ENCODE data around the gene NANOS1.

DNA sequence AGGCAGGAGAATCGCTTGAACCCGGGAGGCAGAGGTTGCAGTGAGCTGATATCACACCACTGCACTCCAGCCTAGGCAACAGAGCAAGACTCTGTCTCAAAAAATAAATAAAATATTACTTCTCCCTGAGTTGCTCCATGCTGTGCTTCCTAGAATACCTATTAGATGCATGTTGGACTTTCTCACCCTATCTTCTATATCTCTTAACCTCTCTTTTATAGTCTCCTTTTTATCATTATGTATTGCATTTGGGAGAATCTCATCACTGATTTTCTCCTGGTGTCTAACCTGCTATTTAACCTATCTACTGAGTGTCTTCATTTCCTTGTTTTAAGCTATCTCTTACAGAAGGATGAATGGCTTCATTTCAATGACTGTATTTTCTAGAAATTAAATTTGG is 32.1 kb upstream of the NANOS1 start:
- no peak for TF ChIP-seq EZH2 (IDR thresholded peaks at IDR 0.05; ENCODE audit: insufficient read depth, poor library complexity, severe bottlenecking)
- TF ChIP-seq EZH2phosphoT487 (IDR thresholded peaks at IDR 0.05; ENCODE audit: insufficient read depth, low read depth), result no peak

Measured in GM23248 (cell line).